Panc1 (cell line): ENCODE measurements around the gene KCNK10. TPM values are rescaled to one million over a fixed set of nuclear protein-coding genes. Genes with fewer than 3 reads are reported as not detected.

ENCODE experiments used
- ATAC-seq: fragments of 200-7000 bp; cut with Tn5 transposase; 2 replicates; pipeline ENCODE4 v1.9.1; 2020; ENCODE audit warnings: mild to moderate bottlenecking, moderate library complexity
- BruUV-seq: library from RNA; stranded (reverse); fragments of 400-500 nt; replicated peaks from 2 replicates; lab custom pipeline; 2021; lab: Mats Ljungman, UMichigan
- CTCF ChIA-PET: fragments of 300-600 bp; sonication (Branson Sonifier 250); formaldehyde crosslinking; loops from one replicate; lab custom pipeline; 2022; ENCODE audit warnings: antibody characterized with exemption; lab: Charles Lee
- POLR2A ChIA-PET: fragments of 300-600 bp; sonication (Branson Sonifier 250); formaldehyde crosslinking; loops from one replicate; lab custom pipeline; 2022; ENCODE audit warnings: antibody characterized with exemption; lab: Charles Lee
- DNase-seq: peaks from one replicate; pipeline ENCODE4 v3.0.0-alpha.2; 2010; ENCODE audit warnings: low read depth, low spot score
- H3K27ac ChIP-seq: 2 replicates; pipeline ENCODE4 v1.5.1; 2011; ENCODE audit warnings: mild to moderate bottlenecking, low read length, inconsistent platforms
- H3K27me3 ChIP-seq: fragments of 200-500 bp; sonication (Bioruptor generic); 2 replicates; pipeline ENCODE4 v1.6.0; 2014; ENCODE audit warnings: low read length, inconsistent platforms; ENCODE audit not compliant: control insufficient read depth, insufficient read depth
- H3K36me3 ChIP-seq: fragments of 200-500 bp; sonication (Bioruptor generic); 2 replicates; pipeline ENCODE4 v1.5.1; 2014; ENCODE audit warnings: inconsistent platforms, mild to moderate bottlenecking, low read length, moderate library complexity; ENCODE audit not compliant: control insufficient read depth, insufficient read depth
- H3K4me1 ChIP-seq: 2 replicates; pipeline ENCODE4 v1.5.1; 2011; ENCODE audit warnings: inconsistent platforms, mild to moderate bottlenecking, low read length, moderate library complexity; ENCODE audit not compliant: control insufficient read depth, insufficient read depth
- H3K4me3 ChIP-seq, 2 experiments: 2 replicates each; pipeline ENCODE4 v1.5.1; 2011 to 2012; ENCODE audit warnings: low read depth in 2 of 2, low read length in 2 of 2, mild to moderate bottlenecking in 2 of 2, inconsistent platforms in 1 of 2, moderate library complexity in 1 of 2
- H3K9me3 ChIP-seq: fragments of 200-500 bp; sonication (Bioruptor generic); 2 replicates; pipeline ENCODE4 v1.5.1; 2014; ENCODE audit warnings: low read depth, mild to moderate bottlenecking, inconsistent platforms, low read length, moderate library complexity; ENCODE audit not compliant: control insufficient read depth, insufficient read depth
- POLR2AphosphoS5 ChIP-seq: IDR thresholded peaks from 2 replicates; pipeline ENCODE4 v1.6.1; 2012; ENCODE audit warnings: mild to moderate bottlenecking, low read depth, low read length, moderate library complexity
- SIN3A ChIP-seq: IDR thresholded peaks from 2 replicates; pipeline ENCODE4 v1.6.1; 2012; ENCODE audit warnings: low read depth, mild to moderate bottlenecking, low read length, moderate library complexity, borderline replicate concordance; ENCODE audit not compliant: insufficient read depth
- TCF7L2 ChIP-seq: IDR thresholded peaks from 2 replicates; pipeline ENCODE4 v1.6.1; 2011; ENCODE audit warnings: mild to moderate bottlenecking, low read depth, low read length, inconsistent platforms
- in situ Hi-C: cut with HindIII; loops from 2 replicates; pipeline ENCODE4 v1.10.0; 2016; ENCODE audit warnings: low sequenced_read_pairs, low pct_unique_long_range_greater_than_20kb
- intact Hi-C: fragments of 100-400 bp; cut with micrococcal nuclease; formaldehyde crosslinking; loops from one replicate; pipeline ENCODE4 v1.10.0; 2022; ENCODE audit not compliant: unreplicated experiment
- total RNA-seq: library from RNA; stranded (reverse); gene quantifications from one replicate; pipeline ENCODE4 v1.2.1, GENCODE V29; 2021; ENCODE audit not compliant: unreplicated experiment
- TF ChIP-seq, protein P1 (sequence below): fragments of 450-650 bp; IDR thresholded peaks from 2 replicates; pipeline ENCODE4 v1.5.1; 2017; ENCODE audit warnings: mild to moderate bottlenecking
- TF ChIP-seq, protein P2 (sequence below), 2 experiments: IDR thresholded peaks; 2 replicates each; pipeline ENCODE4 v1.6.1; 2011 to 2012; ENCODE audit warnings: low read depth in 2 of 2, control low read depth in 1 of 2, low read length in 1 of 2, mild to moderate bottlenecking in 1 of 2, moderate library complexity in 1 of 2; ENCODE audit not compliant: insufficient read depth in 1 of 2

Gene KCNK10
- total RNA-seq, 1 experiment from 2014 or later: 0.28 TPM

DNA sequence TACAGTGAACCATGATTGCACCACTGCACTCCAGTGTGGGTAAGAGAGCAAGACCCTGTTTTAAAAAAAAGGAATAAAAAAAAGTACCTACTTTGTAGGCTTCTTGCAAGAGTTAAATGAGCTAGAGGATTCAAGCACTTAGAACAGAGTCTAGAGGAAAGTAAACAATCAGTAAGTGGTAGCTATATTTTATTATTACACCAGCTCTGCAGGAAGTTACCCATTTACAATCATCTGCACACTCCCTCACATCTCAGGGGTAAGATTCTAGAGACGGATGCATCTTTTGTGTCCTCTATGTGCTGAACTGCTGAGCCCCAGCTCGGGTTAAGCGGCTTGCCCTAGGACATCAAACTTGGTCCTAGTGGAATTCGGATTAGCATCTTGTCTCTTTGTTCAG lies 67.3 kb downstream of the KCNK10 start:
- in situ Hi-C loops: no loop called here
- Histone ChIP-seq H3K9me3 (no peaks in the 10 kb centered on the region), H3K27me3 (no peaks in the 10 kb centered on the region), H3K36me3 (no peaks in the 10 kb centered on the region), H3K4me1 (no peaks in the 10 kb centered on the region), H3K27ac (no peak overlapping the region), H3K4me3 (no peak overlapping the region)
- DNase-seq (no peak), ATAC-seq (no peak)
- no TSS peak for BruUV-seq
- intact Hi-C loops: no loop called here
- TF ChIP-seq, protein P1, sequence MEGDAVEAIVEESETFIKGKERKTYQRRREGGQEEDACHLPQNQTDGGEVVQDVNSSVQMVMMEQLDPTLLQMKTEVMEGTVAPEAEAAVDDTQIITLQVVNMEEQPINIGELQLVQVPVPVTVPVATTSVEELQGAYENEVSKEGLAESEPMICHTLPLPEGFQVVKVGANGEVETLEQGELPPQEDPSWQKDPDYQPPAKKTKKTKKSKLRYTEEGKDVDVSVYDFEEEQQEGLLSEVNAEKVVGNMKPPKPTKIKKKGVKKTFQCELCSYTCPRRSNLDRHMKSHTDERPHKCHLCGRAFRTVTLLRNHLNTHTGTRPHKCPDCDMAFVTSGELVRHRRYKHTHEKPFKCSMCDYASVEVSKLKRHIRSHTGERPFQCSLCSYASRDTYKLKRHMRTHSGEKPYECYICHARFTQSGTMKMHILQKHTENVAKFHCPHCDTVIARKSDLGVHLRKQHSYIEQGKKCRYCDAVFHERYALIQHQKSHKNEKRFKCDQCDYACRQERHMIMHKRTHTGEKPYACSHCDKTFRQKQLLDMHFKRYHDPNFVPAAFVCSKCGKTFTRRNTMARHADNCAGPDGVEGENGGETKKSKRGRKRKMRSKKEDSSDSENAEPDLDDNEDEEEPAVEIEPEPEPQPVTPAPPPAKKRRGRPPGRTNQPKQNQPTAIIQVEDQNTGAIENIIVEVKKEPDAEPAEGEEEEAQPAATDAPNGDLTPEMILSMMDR: no peak
- TF ChIP-seq TCF7L2 (no peak), SIN3A (no peak), POLR2AphosphoS5 (no peak)
- TF ChIP-seq, protein P2, sequence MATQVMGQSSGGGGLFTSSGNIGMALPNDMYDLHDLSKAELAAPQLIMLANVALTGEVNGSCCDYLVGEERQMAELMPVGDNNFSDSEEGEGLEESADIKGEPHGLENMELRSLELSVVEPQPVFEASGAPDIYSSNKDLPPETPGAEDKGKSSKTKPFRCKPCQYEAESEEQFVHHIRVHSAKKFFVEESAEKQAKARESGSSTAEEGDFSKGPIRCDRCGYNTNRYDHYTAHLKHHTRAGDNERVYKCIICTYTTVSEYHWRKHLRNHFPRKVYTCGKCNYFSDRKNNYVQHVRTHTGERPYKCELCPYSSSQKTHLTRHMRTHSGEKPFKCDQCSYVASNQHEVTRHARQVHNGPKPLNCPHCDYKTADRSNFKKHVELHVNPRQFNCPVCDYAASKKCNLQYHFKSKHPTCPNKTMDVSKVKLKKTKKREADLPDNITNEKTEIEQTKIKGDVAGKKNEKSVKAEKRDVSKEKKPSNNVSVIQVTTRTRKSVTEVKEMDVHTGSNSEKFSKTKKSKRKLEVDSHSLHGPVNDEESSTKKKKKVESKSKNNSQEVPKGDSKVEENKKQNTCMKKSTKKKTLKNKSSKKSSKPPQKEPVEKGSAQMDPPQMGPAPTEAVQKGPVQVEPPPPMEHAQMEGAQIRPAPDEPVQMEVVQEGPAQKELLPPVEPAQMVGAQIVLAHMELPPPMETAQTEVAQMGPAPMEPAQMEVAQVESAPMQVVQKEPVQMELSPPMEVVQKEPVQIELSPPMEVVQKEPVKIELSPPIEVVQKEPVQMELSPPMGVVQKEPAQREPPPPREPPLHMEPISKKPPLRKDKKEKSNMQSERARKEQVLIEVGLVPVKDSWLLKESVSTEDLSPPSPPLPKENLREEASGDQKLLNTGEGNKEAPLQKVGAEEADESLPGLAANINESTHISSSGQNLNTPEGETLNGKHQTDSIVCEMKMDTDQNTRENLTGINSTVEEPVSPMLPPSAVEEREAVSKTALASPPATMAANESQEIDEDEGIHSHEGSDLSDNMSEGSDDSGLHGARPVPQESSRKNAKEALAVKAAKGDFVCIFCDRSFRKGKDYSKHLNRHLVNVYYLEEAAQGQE (IDR thresholded peaks at IDR 0.05; ENCODE audit: insufficient read depth in 1 of 2, low read depth in 2 of 2, low read length in 1 of 2): no peak
- ChIA-PET POLR2A (no interaction called here), CTCF (interaction anchor here (0.6 kb wide), 1 partner anchor 14 kb away, joined by 3 read pairs; no protein-coding TSS in a partner anchor)

DNA sequence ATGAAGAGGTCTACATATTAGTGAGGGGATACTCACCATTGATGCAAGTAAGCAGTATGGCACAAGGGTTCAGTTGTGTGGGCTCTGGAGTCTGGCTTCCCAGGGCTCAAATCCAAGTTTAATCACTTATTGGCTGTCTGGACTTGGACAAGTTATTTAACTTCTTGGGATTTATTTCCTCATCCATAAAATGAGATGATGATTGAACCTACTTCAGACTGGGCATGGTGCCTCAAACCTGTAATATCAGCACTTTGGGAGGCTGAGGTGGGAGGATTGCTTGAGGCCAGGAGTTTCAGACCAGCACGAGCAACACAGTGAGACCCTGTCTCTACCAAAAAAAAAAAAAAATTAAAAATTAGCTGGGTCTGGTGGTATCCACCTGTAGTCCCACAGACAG lies 67.9 kb downstream of the KCNK10 start:
- no peak for TF ChIP-seq TCF7L2
- TF ChIP-seq POLR2AphosphoS5: no peak
- TF ChIP-seq, protein P2 (IDR thresholded peaks at IDR 0.05; ENCODE audit: insufficient read depth in 1 of 2, low read depth in 2 of 2, low read length in 1 of 2): no peak
- TF ChIP-seq, protein P1: no peak
- no peak for TF ChIP-seq SIN3A
- no peak for ATAC-seq
- H3K27ac ChIP-seq: no peak overlapping the region
- in situ Hi-C loops (no loop called here), intact Hi-C loops (no loop called here)
- no peak overlapping the region for H3K4me3 ChIP-seq
- ChIA-PET POLR2A (no interaction called here), CTCF (interaction anchor here (0.6 kb wide), 1 partner anchor 13 kb away, joined by 3 read pairs; no protein-coding TSS in a partner anchor)
- no TSS peak for BruUV-seq
- no peaks in the 10 kb centered on the region for H3K9me3 ChIP-seq
- H3K4me1 ChIP-seq: no peaks in the 10 kb centered on the region
- no peaks in the 10 kb centered on the region for H3K36me3 ChIP-seq
- DNase-seq: no peak
- no peaks in the 10 kb centered on the region for H3K27me3 ChIP-seq
